A549 (cell line): ENCODE results near the gene RPL10.

ENCODE experiments used
- CHD4 ChIP-seq: fragments of 200-600 bp; sonication (generic); IDR thresholded peaks from 2 replicates; pipeline ENCODE4 v1.6.1; 2016; ENCODE audit warnings: antibody characterized with exemption, mild to moderate bottlenecking, borderline replicate concordance
- CTCF ChIP-seq: fragments of >200 bp; sonication (Bioruptor Twin); formaldehyde crosslinking; IDR thresholded peaks from 3 replicates; pipeline ENCODE4 v1.5.1; 2016
- EHMT2 ChIP-seq: fragments of 200-600 bp; sonication (generic); IDR thresholded peaks from 2 replicates; pipeline ENCODE4 v1.6.1; 2016; ENCODE audit warnings: antibody characterized with exemption, low read depth, mild to moderate bottlenecking, moderate library complexity
- GATA3 ChIP-seq: IDR thresholded peaks from 2 replicates; pipeline ENCODE4 v1.6.1; 2012; ENCODE audit warnings: borderline replicate concordance
- HDAC2 ChIP-seq: fragments of 200-600 bp; sonication (generic); IDR thresholded peaks from 2 replicates; pipeline ENCODE4 v1.6.1; 2016
- KDM5A ChIP-seq: fragments of 200-600 bp; sonication (generic); IDR thresholded peaks from 2 replicates; pipeline ENCODE4 v1.6.1; 2016; ENCODE audit warnings: antibody characterized with exemption, mild to moderate bottlenecking
- MYC ChIP-seq: IDR thresholded peaks from 2 replicates; pipeline ENCODE4 v1.6.1; 2012; ENCODE audit warnings: mild to moderate bottlenecking, inconsistent platforms, low read length, improper control_type of control experiment, borderline replicate concordance
- NR3C1 ChIP-seq: fragments of >200 bp; sonication (Bioruptor Twin); formaldehyde crosslinking; IDR thresholded peaks from 3 replicates; pipeline ENCODE4 v1.6.1; 2017
- PHF8 ChIP-seq: fragments of 200-600 bp; sonication (generic); IDR thresholded peaks from 2 replicates; pipeline ENCODE4 v1.6.1; 2016; ENCODE audit warnings: low read depth, mild to moderate bottlenecking, antibody characterized with exemption, moderate library complexity, borderline replicate concordance
- RAD21 ChIP-seq, 2 experiments: fragments of >200 bp in 1 of 2; sonication (Bioruptor Twin) in 1 of 2; formaldehyde crosslinking in 1 of 2; IDR thresholded peaks in 1 of 2; conservative IDR thresholded peaks in 1 of 2; 2 replicates in 1 of 2; 3 replicates in 1 of 2; pipeline ENCODE4 v1.6.1; 2012 to 2018; ENCODE audit warnings: inconsistent platforms in 1 of 2
- RCOR1 ChIP-seq: fragments of 150-350 bp; IDR thresholded peaks from 2 replicates; pipeline ENCODE4 v1.6.1; 2014; ENCODE audit warnings: antibody characterized with exemption, low read length, low read depth
- TFCP2L1 ChIP-seq: fragments of 250-450 bp; sonication (Bioruptor Pico); IDR thresholded peaks from 2 replicates; pipeline ENCODE4 v1.5.0; 2021; ENCODE audit warnings: mild to moderate bottlenecking
- USF2 ChIP-seq: fragments of 450-650 bp; IDR thresholded peaks from 2 replicates; pipeline ENCODE4 v1.6.1; 2014; ENCODE audit warnings: antibody characterized with exemption
- TF ChIP-seq, protein P1 (sequence below): fragments of >200 bp; sonication (Bioruptor Twin); formaldehyde crosslinking; IDR thresholded peaks from 3 replicates; pipeline ENCODE4 v1.6.1; 2016

GRCh38 chrX:154428176-154429171 is 30.3 kb downstream of the RPL10 start, which contains the start of gene ATP6AP1:
- peak; percentile 83 for TF ChIP-seq USF2
- no peak for TF ChIP-seq CTCF
- no peak for TF ChIP-seq EHMT2
- peak; percentile 82 for TF ChIP-seq KDM5A
- peak; percentile 37 for TF ChIP-seq PHF8
- TF ChIP-seq RCOR1 = no peak
- TF ChIP-seq RAD21 (conservative IDR thresholded peaks at IDR 0.05 in 1 of 2, IDR thresholded peaks at IDR 0.05 in 1 of 2) = no peak
- no peak for TF ChIP-seq CHD4
- TF ChIP-seq NR3C1 = no peak
- TF ChIP-seq, protein P1, sequence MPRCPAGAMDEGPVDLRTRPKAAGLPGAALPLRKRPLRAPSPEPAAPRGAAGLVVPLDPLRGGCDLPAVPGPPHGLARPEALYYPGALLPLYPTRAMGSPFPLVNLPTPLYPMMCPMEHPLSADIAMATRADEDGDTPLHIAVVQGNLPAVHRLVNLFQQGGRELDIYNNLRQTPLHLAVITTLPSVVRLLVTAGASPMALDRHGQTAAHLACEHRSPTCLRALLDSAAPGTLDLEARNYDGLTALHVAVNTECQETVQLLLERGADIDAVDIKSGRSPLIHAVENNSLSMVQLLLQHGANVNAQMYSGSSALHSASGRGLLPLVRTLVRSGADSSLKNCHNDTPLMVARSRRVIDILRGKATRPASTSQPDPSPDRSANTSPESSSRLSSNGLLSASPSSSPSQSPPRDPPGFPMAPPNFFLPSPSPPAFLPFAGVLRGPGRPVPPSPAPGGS = no peak
- no peak; the same call in 1 of the 2 replicates for TF ChIP-seq HDAC2
- TF ChIP-seq TFCP2L1 (CRISPR knock-in tag) = no peak
- no peak for TF ChIP-seq MYC
- TF ChIP-seq GATA3 = no peak
